Placental epithelial cell (primary cell): ENCODE measurements around the gene PLCXD3. TPM values are rescaled to one million over a fixed set of nuclear protein-coding genes. Genes with fewer than 3 reads are reported as not detected.

Experiments
- total RNA-seq: library from RNA; depleted of rRNA; stranded (reverse); fragments of >200 nt; gene quantifications from 2 replicates; pipeline ENCODE4 v1.2.3, GENCODE V29; 2012

The PLCXD3 gene
- total RNA-seq, result under 0.01 and 0.11 TPM in 2 replicates

GRCh38 chr5:41510176-41510831 lies at the start of gene PLCXD3:
Gene PLCXD3, minus strand, starts transcription at chr5:41510601. Its CDS starts 75 bp downstream, at chr5:41510526.

